Measurements from ENCODE around the gene HELT.
"Not testable (repeated sequence)": the region's sequence is repeated elsewhere in the genome, so short reads cannot be mapped to it uniquely, and the experiment has no call there.

HELT gene

GRCh38 chr4:184988611-184989010 is 29.7 kb upstream of the HELT start:
- H3K9me3 ChIP-seq (ENCODE audit: severe bottlenecking) = no peaks in the 10 kb centered on the region
- H3K27ac ChIP-seq = no peak overlapping the region
- no peaks in the 10 kb centered on the region for H3K27me3 ChIP-seq (ENCODE audit: insufficient read depth, low read depth, severe bottlenecking)
- no peaks in the 10 kb centered on the region for H3K36me3 ChIP-seq
- DNase-seq = no peak
- H3K4me3 ChIP-seq (ENCODE audit: low read depth, low read length) = no peak overlapping the region
- no peak for TF ChIP-seq CTCF (IDR thresholded peaks at IDR 0.05; ENCODE audit: low read depth, low read length)

GRCh38 chr4:184989283-184989682 is 29.0 kb upstream of the HELT start:
- not testable (repeated sequence) for DNase-seq; H3K9me3 ChIP-seq (ENCODE audit: severe bottlenecking); H3K27me3 ChIP-seq (ENCODE audit: insufficient read depth, low read depth, severe bottlenecking); H3K4me3 ChIP-seq (ENCODE audit: low read depth, low read length); H3K36me3 ChIP-seq; H3K27ac ChIP-seq

GRCh38 chr4:184990131-184990530 is 28.2 kb upstream of the HELT start:
- not testable (repeated sequence) for H3K9me3 ChIP-seq (ENCODE audit: severe bottlenecking); DNase-seq; H3K27me3 ChIP-seq (ENCODE audit: insufficient read depth, low read depth, severe bottlenecking); H3K27ac ChIP-seq; H3K36me3 ChIP-seq; H3K4me3 ChIP-seq (ENCODE audit: low read depth, low read length)

- H3K36me3 ChIP-seq = no peaks in the 10 kb centered on the region
- no peak for DNase-seq
- TF ChIP-seq CTCF (IDR thresholded peaks at IDR 0.05; ENCODE audit: low read depth, low read length) = no peak
Observed at GRCh38 chr4:184991860-184992259, 26.4 kb upstream of the HELT start.

GRCh38 chr4:184992422-184992821 is 25.9 kb upstream of the HELT start:
- no peaks in the 10 kb centered on the region for H3K27me3 ChIP-seq (ENCODE audit: insufficient read depth, low read depth, severe bottlenecking)
- H3K27ac ChIP-seq = no peak overlapping the region
- no peaks in the 10 kb centered on the region for H3K9me3 ChIP-seq (ENCODE audit: severe bottlenecking)
- TF ChIP-seq CTCF (IDR thresholded peaks at IDR 0.05; ENCODE audit: low read depth, low read length) = no peak
- no peak for DNase-seq
- no peaks in the 10 kb centered on the region for H3K36me3 ChIP-seq
- H3K4me3 ChIP-seq (ENCODE audit: low read depth, low read length) = no peak overlapping the region

More at GRCh38 chr4:184991860-184992259, 26.4 kb upstream of the HELT start:
- no peaks in the 10 kb centered on the region for H3K9me3 ChIP-seq (ENCODE audit: severe bottlenecking)
- H3K4me3 ChIP-seq (ENCODE audit: low read depth, low read length) = no peak overlapping the region
- no peak overlapping the region for H3K27ac ChIP-seq
- H3K27me3 ChIP-seq (ENCODE audit: insufficient read depth, low read depth, severe bottlenecking) = no peaks in the 10 kb centered on the region

- Histone ChIP-seq H3K4me3 (ENCODE audit: low read depth, low read length) (no peak overlapping the region), H3K36me3 (no peaks in the 10 kb centered on the region), H3K27ac (no peak overlapping the region), H3K9me3 (ENCODE audit: severe bottlenecking) (peaks cover 3% of the 10 kb centered on the region), H3K27me3 (ENCODE audit: insufficient read depth, low read depth, severe bottlenecking) (no peaks in the 10 kb centered on the region)
- no peak for DNase-seq
- no peak for TF ChIP-seq CTCF (IDR thresholded peaks at IDR 0.05; ENCODE audit: low read depth, low read length)
Observed at GRCh38 chr4:184993247-184993646, 25.0 kb upstream of the HELT start.

- no peak overlapping the region for H3K4me3 ChIP-seq (ENCODE audit: low read depth, low read length)
- no peaks in the 10 kb centered on the region for H3K27me3 ChIP-seq (ENCODE audit: insufficient read depth, low read depth, severe bottlenecking)
- no peak for DNase-seq
- TF ChIP-seq CTCF (IDR thresholded peaks at IDR 0.05; ENCODE audit: low read depth, low read length) = no peak
- no peak overlapping the region for H3K27ac ChIP-seq
- no peaks in the 10 kb centered on the region for H3K36me3 ChIP-seq
- peaks cover 3% of the 10 kb centered on the region for H3K9me3 ChIP-seq (ENCODE audit: severe bottlenecking)
Observed at GRCh38 chr4:184994010-184994622, 24.2 kb upstream of the HELT start.

All from WERI-Rb-1 (cell line).